Mesenchymal stem cell (in vitro differentiated cells and primary cell): ENCODE measurements around the gene MCF2L2.
A peak's percentile ranks its signal among the peaks of the same experiment; 100 is the strongest.

Experiments used
- DNase-seq: peaks from one replicate; pipeline ENCODE4 v3.0.0-alpha.2; 2013
- H2AFZ ChIP-seq: one replicate; pipeline ENCODE4 v1.6.1; 2013; ENCODE audit warnings: low read depth, mild to moderate bottlenecking, control low read depth, inconsistent platforms, low read length, moderate library complexity
- H2AK5ac ChIP-seq: 2 replicates; pipeline ENCODE4 v1.6.1; 2013; ENCODE audit warnings: low read length, moderate library complexity, mild to moderate bottlenecking, inconsistent platforms; ENCODE audit not compliant: severe bottlenecking
- H2BK120ac ChIP-seq: one replicate; pipeline ENCODE4 v1.6.1; 2013; ENCODE audit warnings: low read depth, mild to moderate bottlenecking, inconsistent platforms, low read length, moderate library complexity
- H2BK12ac ChIP-seq, 2 experiments: one replicate each; pipeline ENCODE4 v1.6.1; 2013; ENCODE audit warnings: inconsistent platforms in 2 of 2, low read length in 2 of 2, mild to moderate bottlenecking in 2 of 2, moderate library complexity in 2 of 2, control low read depth in 1 of 2
- H2BK15ac ChIP-seq: one replicate; pipeline ENCODE4 v1.6.1; 2013; ENCODE audit warnings: mild to moderate bottlenecking, low read depth, inconsistent platforms; ENCODE audit not compliant: poor library complexity, severe bottlenecking
- H2BK5ac ChIP-seq: 2 replicates; pipeline ENCODE4 v1.6.1; 2013; ENCODE audit warnings: low read depth, mild to moderate bottlenecking, low read length, control low read depth, inconsistent platforms; ENCODE audit not compliant: poor library complexity, severe bottlenecking
- H3K14ac ChIP-seq, 2 experiments: one replicate each; pipeline ENCODE4 v1.6.1; 2013; ENCODE audit warnings: inconsistent platforms in 2 of 2, low read length in 2 of 2, control low read depth in 1 of 2, mild to moderate bottlenecking in 1 of 2, moderate library complexity in 1 of 2
- H3K18ac ChIP-seq, 2 experiments: one replicate each; pipeline ENCODE4 v1.6.1; 2013; ENCODE audit warnings: inconsistent platforms in 2 of 2, low read length in 2 of 2, control low read depth in 1 of 2, low read depth in 1 of 2, mild to moderate bottlenecking in 1 of 2
- H3K23ac ChIP-seq, 2 experiments: one replicate each; pipeline ENCODE4 v1.6.1; 2013; ENCODE audit warnings: inconsistent platforms in 2 of 2, low read length in 2 of 2, mild to moderate bottlenecking in 2 of 2, moderate library complexity in 2 of 2, control low read depth in 1 of 2
- H3K27ac ChIP-seq: 2 replicates; pipeline ENCODE4 v1.5.1; 2013; ENCODE audit warnings: mild to moderate bottlenecking, moderate library complexity, low read length, control low read depth, inconsistent platforms; ENCODE audit not compliant: poor library complexity, severe bottlenecking
- H3K27me3 ChIP-seq, 2 experiments: 2 replicates each; pipeline versions ENCODE4 v1.6.1 to v1.7.0; 2013; ENCODE audit warnings: low read length in 2 of 2, mild to moderate bottlenecking in 2 of 2, moderate library complexity in 2 of 2, control low read depth in 1 of 2, inconsistent platforms in 1 of 2; ENCODE audit not compliant: control insufficient read depth in 1 of 2, insufficient read depth in 1 of 2
- H3K36me3 ChIP-seq, 2 experiments: 2 replicates each; pipeline versions ENCODE4 v1.6.1 to v1.7.0; 2013; ENCODE audit warnings: low read length in 2 of 2, control low read depth in 1 of 2, inconsistent platforms in 1 of 2, low read depth in 1 of 2, mild to moderate bottlenecking in 1 of 2; ENCODE audit not compliant: insufficient read depth in 2 of 2, control insufficient read depth in 1 of 2
- H3K4ac ChIP-seq, 2 experiments: one replicate each; pipeline ENCODE4 v1.6.1; 2013; ENCODE audit warnings: inconsistent platforms in 2 of 2, low read length in 2 of 2, mild to moderate bottlenecking in 2 of 2, moderate library complexity in 2 of 2, control low read depth in 1 of 2, low read depth in 1 of 2
- H3K4me1 ChIP-seq: 2 replicates; pipeline ENCODE4 v1.6.1; 2013; ENCODE audit warnings: low read depth, low read length, control low read depth; ENCODE audit not compliant: control insufficient read depth, insufficient read depth
- H3K4me2 ChIP-seq: 2 replicates; pipeline ENCODE4 v1.6.1; 2013; ENCODE audit warnings: low read length, mild to moderate bottlenecking, inconsistent platforms; ENCODE audit not compliant: poor library complexity, severe bottlenecking
- H3K4me3 ChIP-seq, 2 experiments: 2 replicates each; pipeline versions ENCODE4 v1.5.1 to v1.7.0; 2013; ENCODE audit warnings: low read length in 2 of 2, mild to moderate bottlenecking in 2 of 2, control low read depth in 1 of 2, low read depth in 1 of 2; ENCODE audit not compliant: insufficient read depth in 1 of 2
- H3K79me1 ChIP-seq: replicated peaks from 2 replicates; pipeline ENCODE4 v1.6.1; 2013; ENCODE audit warnings: mild to moderate bottlenecking, control low read depth, low read length, inconsistent platforms; ENCODE audit not compliant: poor library complexity, severe bottlenecking
- H3K9ac ChIP-seq: 2 replicates; pipeline ENCODE4 v1.7.0; 2013; ENCODE audit warnings: mild to moderate bottlenecking, low read length, moderate library complexity
- H3K9me3 ChIP-seq: 2 replicates; pipeline ENCODE4 v1.7.0; 2013; ENCODE audit warnings: mild to moderate bottlenecking, low read length; ENCODE audit not compliant: control insufficient read depth
- H4K8ac ChIP-seq: one replicate; pipeline ENCODE4 v1.6.1; 2013; ENCODE audit warnings: inconsistent platforms, mild to moderate bottlenecking, low read length, moderate library complexity
- H4K91ac ChIP-seq: one replicate; pipeline ENCODE4 v1.6.1; 2013; ENCODE audit warnings: mild to moderate bottlenecking, low read length, inconsistent platforms
- WGBS: methylation state at CpG from one replicate; pipeline ENCODE4 v1.1.7; 2013; ENCODE audit warnings: mixed read lengths; 5-methylcytosine and 5-hydroxymethylcytosine counted together

MCF2L2 gene

DNA sequence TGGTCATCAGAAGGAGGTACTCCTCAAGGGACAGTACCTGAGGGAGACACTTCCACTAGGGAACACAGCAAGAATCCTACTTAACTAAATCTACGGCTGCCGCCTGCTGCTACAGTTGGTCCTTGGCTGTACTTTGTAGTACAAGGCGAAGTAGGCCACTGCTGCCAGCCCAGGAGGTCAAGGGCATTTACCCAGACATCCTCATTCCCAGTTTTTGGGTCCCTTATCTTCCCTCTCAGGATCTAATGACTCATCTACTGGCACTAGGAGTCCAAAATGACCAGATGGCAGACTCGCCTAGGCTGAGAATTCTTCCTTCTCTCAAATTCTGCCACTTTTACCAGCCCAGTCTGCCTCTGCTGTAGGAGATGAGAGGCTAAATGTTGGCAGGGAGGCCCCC is 238.8 kb downstream of the MCF2L2 start:
- no peaks in the 10 kb centered on the region for H3K36me3 ChIP-seq
- 95% methylated on average over 4 of the region's 4 CpGs for WGBS
- H3K27ac ChIP-seq = no peak overlapping the region
- H4K8ac ChIP-seq = no peak overlapping the region
- no peak overlapping the region for H3K9ac ChIP-seq
- H2BK12ac ChIP-seq = no peak overlapping the region
- no peak overlapping the region for H2BK15ac ChIP-seq
- no peak overlapping the region for H4K91ac ChIP-seq
- no peak overlapping the region for H2BK5ac ChIP-seq
- H3K4me2 ChIP-seq = no peak overlapping the region
- no peak overlapping the region for H3K4me3 ChIP-seq
- H3K79me1 ChIP-seq = no peaks in the 10 kb centered on the region
- no peak overlapping the region for H3K23ac ChIP-seq
- DNase-seq = no peak
- H2BK120ac ChIP-seq = no peak overlapping the region
- peaks cover 0 to 6% of the 10 kb centered on the region in 2 experiments for H3K27me3 ChIP-seq
- H3K4ac ChIP-seq = no peak overlapping the region
- H2AK5ac ChIP-seq = no peak overlapping the region
- peaks cover 2% of the 10 kb centered on the region for H3K4me1 ChIP-seq
- H3K18ac ChIP-seq = no peak overlapping the region
- H3K14ac ChIP-seq = no peak overlapping the region
- H3K9me3 ChIP-seq = no peaks in the 10 kb centered on the region
- no peak overlapping the region for H2AFZ ChIP-seq

GRCh38 chr3:183188895-183189462 is 239.4 kb downstream of the MCF2L2 start:
- H3K4me3 ChIP-seq = no peak overlapping the region
- H3K18ac ChIP-seq = no peak overlapping the region
- no peaks in the 10 kb centered on the region for H3K36me3 ChIP-seq
- no peak overlapping the region for H2AK5ac ChIP-seq
- no peak overlapping the region for H2BK5ac ChIP-seq
- no peak overlapping the region for H4K8ac ChIP-seq
- H4K91ac ChIP-seq = no peak overlapping the region
- H3K14ac ChIP-seq = no peak overlapping the region
- peak; percentile 22 for DNase-seq
- H2AFZ ChIP-seq = no peak overlapping the region
- 85% methylated on average over 7 of the region's 7 CpGs for WGBS
- H3K4me2 ChIP-seq = no peak overlapping the region
- no peak overlapping the region for H3K23ac ChIP-seq
- H3K79me1 ChIP-seq = no peaks in the 10 kb centered on the region
- H3K27ac ChIP-seq = no peak overlapping the region
- H3K4me1 ChIP-seq = peaks cover 2% of the 10 kb centered on the region
- no peaks in the 10 kb centered on the region for H3K9me3 ChIP-seq
- H3K9ac ChIP-seq = no peak overlapping the region
- H2BK12ac ChIP-seq = no peak overlapping the region
- no peak overlapping the region for H2BK15ac ChIP-seq
- H2BK120ac ChIP-seq = no peak overlapping the region
- peak overlapping the region in 1 of 2 experiments; percentile 1 for H3K4ac ChIP-seq
- no peaks in the 10 kb centered on the region for H3K27me3 ChIP-seq

DNA sequence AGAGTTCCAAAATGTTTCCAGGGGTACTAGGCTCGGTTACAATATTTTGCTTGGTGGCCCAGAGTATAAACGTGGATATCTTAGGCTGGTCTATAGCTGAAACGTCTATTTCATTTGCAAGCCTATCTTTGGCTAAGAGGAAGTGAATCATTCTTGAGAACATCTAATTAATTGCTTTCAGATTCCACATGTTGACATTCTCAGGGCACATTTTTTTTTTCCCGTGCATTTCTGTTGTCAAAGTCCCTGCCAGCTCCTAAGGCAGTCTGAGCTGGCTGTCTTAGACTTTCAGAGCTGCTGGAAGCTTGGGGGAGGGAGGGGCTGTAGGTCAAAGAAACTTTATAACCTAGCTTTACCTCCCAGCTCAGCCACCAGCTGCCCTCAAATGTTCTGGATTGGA is 242.7 kb downstream of the MCF2L2 start:
- H3K36me3 ChIP-seq = no peaks in the 10 kb centered on the region
- H3K4me1 ChIP-seq = peaks cover 2% of the 10 kb centered on the region
- H3K4me3 ChIP-seq = peak overlapping the region in 1 of 2 experiments; percentile 26
- no peak overlapping the region for H4K8ac ChIP-seq
- no peaks in the 10 kb centered on the region for H3K79me1 ChIP-seq
- H4K91ac ChIP-seq = no peak overlapping the region
- no peak overlapping the region for H3K27ac ChIP-seq
- no peaks in the 10 kb centered on the region for H3K9me3 ChIP-seq
- 7% methylated on average over 3 of the region's 4 CpGs for WGBS
- H2AK5ac ChIP-seq = no peak overlapping the region
- no peak overlapping the region for H3K23ac ChIP-seq
- no peak overlapping the region for H3K4ac ChIP-seq
- DNase-seq = peak; percentile 78
- H3K27me3 ChIP-seq = peaks cover 5 to 15% of the 10 kb centered on the region in 2 experiments
- peak overlapping the region; percentile 28 for H3K9ac ChIP-seq
- H2BK120ac ChIP-seq = no peak overlapping the region
- no peak overlapping the region for H2BK5ac ChIP-seq
- H2BK12ac ChIP-seq = no peak overlapping the region
- no peak overlapping the region for H3K18ac ChIP-seq
- H2AFZ ChIP-seq = no peak overlapping the region
- H3K14ac ChIP-seq = no peak overlapping the region
- peak overlapping the region; percentile 38 for H2BK15ac ChIP-seq
- H3K4me2 ChIP-seq = no peak overlapping the region

DNA sequence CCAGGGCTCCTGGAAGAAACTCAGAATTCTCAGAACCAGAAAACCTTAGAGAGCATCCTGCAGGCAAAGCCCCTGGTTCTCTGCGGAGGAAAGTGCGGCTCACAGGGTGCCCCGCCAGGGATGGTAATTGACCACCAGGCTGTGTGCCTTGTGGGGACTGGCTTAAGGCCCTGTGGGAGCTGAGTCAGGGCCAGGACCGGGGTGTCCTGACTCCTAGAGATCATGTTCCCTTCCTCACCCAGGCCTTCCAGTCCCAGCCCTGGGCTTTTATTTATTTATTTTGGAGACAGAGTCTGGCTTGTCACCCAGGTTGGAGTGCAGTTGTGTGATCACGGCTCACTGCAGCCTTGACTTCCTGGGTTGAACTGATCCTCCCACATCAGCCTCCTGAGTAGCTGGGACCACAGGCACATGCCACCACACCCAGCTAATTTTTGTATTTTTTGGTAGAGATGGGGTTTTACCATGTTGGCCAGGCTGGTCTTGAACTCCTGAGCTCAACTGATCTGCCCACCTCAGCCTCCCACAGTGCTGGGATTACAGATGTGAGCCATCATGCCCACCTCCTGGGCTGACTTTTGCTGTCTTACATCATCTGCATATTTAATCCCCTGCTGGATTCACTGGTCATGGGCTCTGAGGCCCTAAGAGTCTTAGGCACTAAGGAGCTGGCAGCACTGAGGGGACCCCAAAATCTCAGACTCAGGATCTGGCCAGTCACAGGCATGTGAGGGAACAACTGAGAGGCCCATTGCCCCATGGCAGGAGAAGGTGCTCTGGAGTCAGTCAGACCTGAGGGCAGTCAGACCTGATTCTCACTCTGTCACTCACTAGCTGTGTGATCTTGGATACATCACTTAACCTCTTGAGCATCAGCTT is 245.4 kb downstream of the MCF2L2 start:
- Histone ChIP-seq H3K14ac (no peak overlapping the region), H3K79me1 (no peaks in the 10 kb centered on the region), H2BK15ac (no peak overlapping the region), H3K27ac (no peak overlapping the region), H2BK120ac (no peak overlapping the region), H3K23ac (peak overlapping the region in 1 of 2 experiments; percentile 73), H3K9ac (no peak overlapping the region), H3K4me3 (no peak overlapping the region), H3K4ac (no peak overlapping the region), H4K91ac (no peak overlapping the region), H2BK12ac (no peak overlapping the region), H2AK5ac (no peak overlapping the region), H3K4me1 (peaks cover 15% of the 10 kb centered on the region), H3K9me3 (no peaks in the 10 kb centered on the region), H2AFZ (no peak overlapping the region), H3K36me3 (no peaks in the 10 kb centered on the region), H3K4me2 (no peak overlapping the region), H3K18ac (no peak overlapping the region), H2BK5ac (no peak overlapping the region), H3K27me3 (peaks cover 19 to 28% of the 10 kb centered on the region in 2 experiments), H4K8ac (no peak overlapping the region)
- DNase-seq = no peak
- WGBS = 84% methylated on average over 4 of the region's 5 CpGs
